Heart left ventricle (tissue), 16 donors: Measurements from ENCODE around the gene VWC2. TPM values are rescaled to one million over a fixed set of nuclear protein-coding genes. Genes with fewer than 3 reads are reported as not detected.

ENCODE experiments used
- ATAC-seq, 4 donors: fragments of 200-7000 bp; cut with Tn5 transposase; one replicate each; pipeline ENCODE4 v1.9.1; 2020 to 2022; ENCODE audit warnings: moderate library complexity in 4 of 4, mild to moderate bottlenecking in 3 of 4, moderate number of reproducible peaks in 1 of 4
- DNase-seq, 5 donors: peaks; one replicate each; pipeline ENCODE4 v3.0.0-alpha.2; 2020
- H3K27ac ChIP-seq, 12 donors: fragments of 200-600 bp; sonication (generic) in 4 of 12; one replicate each; pipeline versions ENCODE4 v1.5.0 to v1.8.0; 2016 to 2022; ENCODE audit warnings: mild to moderate bottlenecking in 2 of 12
- H3K27me3 ChIP-seq, 9 donors: fragments of 200-600 bp; sonication (generic) in 2 of 9; one replicate each; pipeline versions ENCODE4 v1.5.1 to v1.8.0; 2016 to 2022; ENCODE audit warnings: mild to moderate bottlenecking in 3 of 9
- H3K36me3 ChIP-seq, 9 donors: fragments of 200-600 bp; sonication (generic) in 2 of 9; one replicate each; pipeline versions ENCODE4 v1.5.0 to v1.8.0; 2018 to 2022; ENCODE audit warnings: mild to moderate bottlenecking in 2 of 9
- H3K4me1 ChIP-seq, 12 donors: fragments of 200-600 bp; sonication (generic) in 4 of 12; one replicate each; pipeline versions ENCODE4 v1.5.0 to v1.8.0; 2016 to 2022; ENCODE audit warnings: mild to moderate bottlenecking in 3 of 12
- H3K4me3 ChIP-seq, 12 donors: fragments of 200-600 bp; sonication (generic) in 4 of 12; one replicate each; pipeline versions ENCODE4 v1.5.0 to v1.8.0; 2017 to 2022; ENCODE audit warnings: mild to moderate bottlenecking in 9 of 12, moderate library complexity in 4 of 12
- H3K9me3 ChIP-seq, 12 donors: fragments of 200-600 bp; sonication (generic) in 4 of 12; one replicate each; pipeline versions ENCODE4 v1.5.0 to v1.8.0; 2016 to 2022; ENCODE audit warnings: mild to moderate bottlenecking in 1 of 12
- POLR2A ChIP-seq, 2 donors: fragments of 450-650 bp; IDR thresholded peaks; one replicate each; pipeline ENCODE4 v1.6.1; 2017; ENCODE audit warnings: antibody characterized with exemption in 2 of 2, mild to moderate bottlenecking in 2 of 2, moderate library complexity in 2 of 2
- WGBS, 4 donors: extraction: QIAGEN DNeasy Blood & Tissue Kit in 2 of 4; methylation state at CpG; one replicate each; pipeline versions ENCODE4 v1.1.5 to v1.1.7; 2013 to 2018; 5-methylcytosine and 5-hydroxymethylcytosine counted together
- intact Hi-C, 10 donors: fragments of 100-400 bp; cut with DNase I; formaldehyde crosslinking; loops; one replicate each; pipeline versions ENCODE4 v1.11.1 to v1.14.2; 2022
- polyA plus RNA-seq, 2 donors: library from polyadenylated mRNA; stranded (reverse); fragments of 200-250 nt; gene quantifications; one replicate each; pipeline ENCODE4 v1.2.3, GENCODE V29; 2013
- total RNA-seq, 9 donors: library from RNA; depleted of rRNA in 2 of 9; stranded (reverse); fragments of >200 nt in 2 of 9; fragmentation: NEBNext Ultra II Directional in 3 of 9; extraction: Animal tissue kit (Norgen Biotek cat#: 25700) in 3 of 9; gene quantifications; one replicate each; pipeline versions ENCODE4 v1.1.0 to v1.2.4, GENCODE V29; 2016 to 2023
- TF ChIP-seq, protein P1 (sequence below), 12 donors: fragments of 200-600 bp; sonication (generic) in 4 of 12; IDR thresholded peaks; one replicate each; pipeline versions ENCODE4 v1.5.0 to v1.8.0; 2018 to 2022; ENCODE audit warnings: antibody characterized with exemption in 12 of 12, mild to moderate bottlenecking in 5 of 12
- donor health status: ischemic (EF 13 %, LVEDD 7.1; RV severe dilation, severe dysfunction).
- donor health status: healthy with polysubstance abuse.
- donor health status: DM: no; HTN: yes; CAD: no.
- donor health status: DM: no; HTN: no; CAD: no.
- donor health status: ischemic (EF 25% LVEDD 6.9; RV normal size, moderate dysfunction).
- donor health status: ischemic (EF 25% LVEDD 5.7; RV mildly dilated, moderate dysfunction).
- donor health status: healthy.
- donor health status: DM: yes; HTN: yes; CAD: no.
- donor health status: ischemic (EF 35%, LVEDD 5.7; RV mildly dilated, moderate dysfunction).
- donor health status: nonischemic (EF 11% LVEDD 7.7; RV severe dilation, severe dysfunction).
- donor health status: DM: yes; HTN: yes; CAD: no.
- donor health status: PGD.
- donor health status: ischemic (EF 29% LVEDD 5.4; RV normal size, mild dysfunction).
- donor health status: nonischemic (EF 23%, LVEDD 6.1; RV moderate dilation, normal function).

VWC2 gene
- total and polyA plus RNA-seq, 11 donors = 2.3 to 10.1 (median 6.7) TPM

DNA sequence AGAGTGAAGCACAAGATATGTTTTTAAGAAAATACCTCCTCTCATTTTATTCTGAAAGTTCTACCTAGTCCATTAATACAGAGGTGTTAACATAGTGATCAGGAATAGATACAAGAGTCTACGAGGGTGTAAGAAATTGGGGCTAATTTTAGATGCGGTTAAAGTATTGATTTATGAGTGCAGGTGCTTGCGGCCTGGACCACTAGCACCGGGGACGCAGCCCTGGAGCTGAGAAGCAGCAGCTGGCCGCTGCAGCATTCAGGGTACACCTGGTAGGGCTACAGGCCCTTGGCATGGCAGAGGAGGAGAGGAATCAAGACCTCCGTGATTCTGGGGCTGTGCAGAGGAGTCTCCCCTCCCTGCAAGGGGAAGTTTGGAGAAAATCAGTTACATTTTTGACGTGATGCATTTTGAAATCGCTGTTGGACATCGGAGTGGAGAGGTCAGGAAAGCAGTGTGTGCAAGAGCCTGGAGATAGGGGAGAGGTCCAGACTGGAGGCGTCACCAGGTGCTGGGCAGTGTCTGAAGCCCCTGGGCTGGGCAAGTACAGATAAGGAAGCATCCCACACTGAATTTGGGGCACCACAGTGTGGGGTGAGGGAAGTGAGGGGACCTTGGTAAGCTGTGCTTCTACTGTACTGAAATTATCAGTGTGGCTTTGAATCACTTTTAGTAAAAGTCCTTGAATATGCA, 112.3 kb downstream of the VWC2 start:
- no peaks in the 10 kb centered on the region for H3K36me3 ChIP-seq
- H3K27me3 ChIP-seq = no peaks in the 10 kb centered on the region
- TF ChIP-seq, protein P1, sequence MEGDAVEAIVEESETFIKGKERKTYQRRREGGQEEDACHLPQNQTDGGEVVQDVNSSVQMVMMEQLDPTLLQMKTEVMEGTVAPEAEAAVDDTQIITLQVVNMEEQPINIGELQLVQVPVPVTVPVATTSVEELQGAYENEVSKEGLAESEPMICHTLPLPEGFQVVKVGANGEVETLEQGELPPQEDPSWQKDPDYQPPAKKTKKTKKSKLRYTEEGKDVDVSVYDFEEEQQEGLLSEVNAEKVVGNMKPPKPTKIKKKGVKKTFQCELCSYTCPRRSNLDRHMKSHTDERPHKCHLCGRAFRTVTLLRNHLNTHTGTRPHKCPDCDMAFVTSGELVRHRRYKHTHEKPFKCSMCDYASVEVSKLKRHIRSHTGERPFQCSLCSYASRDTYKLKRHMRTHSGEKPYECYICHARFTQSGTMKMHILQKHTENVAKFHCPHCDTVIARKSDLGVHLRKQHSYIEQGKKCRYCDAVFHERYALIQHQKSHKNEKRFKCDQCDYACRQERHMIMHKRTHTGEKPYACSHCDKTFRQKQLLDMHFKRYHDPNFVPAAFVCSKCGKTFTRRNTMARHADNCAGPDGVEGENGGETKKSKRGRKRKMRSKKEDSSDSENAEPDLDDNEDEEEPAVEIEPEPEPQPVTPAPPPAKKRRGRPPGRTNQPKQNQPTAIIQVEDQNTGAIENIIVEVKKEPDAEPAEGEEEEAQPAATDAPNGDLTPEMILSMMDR (IDR thresholded peaks at IDR 0.05) = no peak
- 69 to 73% (median 72%) methylated on average over 11 of the region's 11 CpGs for WGBS, 4 donors
- DNase-seq = no peak
- peaks cover 0 to 7% (median 0%) of the 10 kb centered on the region in 12 donors for H3K4me1 ChIP-seq
- H3K9me3 ChIP-seq = no peaks in the 10 kb centered on the region
- ATAC-seq = peak in 1 of 4 donors; percentile 26
- intact Hi-C loops = no loop called here
- no peak overlapping the region for H3K27ac ChIP-seq
- H3K4me3 ChIP-seq = no peak overlapping the region

DNA sequence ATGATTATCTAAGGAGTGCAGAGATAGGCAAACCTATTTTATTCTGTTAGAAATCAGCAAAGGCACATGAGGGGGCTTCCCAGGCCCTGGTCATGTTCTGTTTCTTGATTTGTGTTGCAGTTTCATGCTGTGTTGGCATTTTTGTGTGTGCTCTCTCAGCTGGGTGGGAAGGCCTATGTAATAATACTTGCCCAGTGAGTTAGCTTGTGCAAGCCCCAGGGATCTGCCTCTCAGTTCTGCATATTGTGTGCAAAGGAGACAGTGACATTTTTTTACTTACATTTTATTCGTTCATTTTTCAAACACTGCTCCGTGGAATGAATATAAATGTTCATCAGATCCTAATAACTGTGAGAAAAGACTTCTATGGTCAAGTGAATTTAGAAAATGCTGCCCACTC, 119.0 kb downstream of the VWC2 start:
- intact Hi-C loops = no loop called here
- Histone ChIP-seq H3K36me3 (no peaks in the 10 kb centered on the region), H3K27me3 (no peaks in the 10 kb centered on the region), H3K4me3 (no peak overlapping the region), H3K4me1 (peaks cover 0 to 18% (median 0%) of the 10 kb centered on the region in 12 donors), H3K9me3 (peaks cover 0 to 10% (median 0%) of the 10 kb centered on the region in 12 donors), H3K27ac (no peak overlapping the region)
- WGBS, 4 donors = 75 to 84% (median 82%) methylated on average over 2 of the region's 2 CpGs
- TF ChIP-seq, protein P1 (IDR thresholded peaks at IDR 0.05) = no peak
- TF ChIP-seq POLR2A (IDR thresholded peaks at IDR 0.05) = no peak
- DNase-seq (no peak), ATAC-seq (no peak)

DNA sequence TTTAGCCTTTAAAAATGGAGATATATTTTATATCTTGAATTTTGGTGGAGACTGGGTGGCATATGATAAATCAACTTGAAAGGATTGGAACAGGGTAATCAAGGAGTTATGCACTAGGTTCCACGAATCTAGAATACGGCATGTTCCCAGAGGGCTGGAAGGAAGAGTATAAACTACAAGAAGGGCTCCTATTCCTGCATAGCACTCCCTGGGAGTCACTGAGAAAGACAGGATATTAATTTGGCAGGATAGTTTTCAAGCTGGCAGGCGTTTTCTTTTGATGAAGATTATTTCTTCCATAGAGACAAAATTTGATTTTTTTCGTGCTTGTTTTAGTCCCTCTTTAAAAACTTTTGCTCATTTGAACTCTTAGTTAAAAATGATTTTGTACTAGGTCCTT, 119.7 kb downstream of the VWC2 start:
- 28 to 58% (median 37%) methylated on average over 4 of the region's 4 CpGs for WGBS, 4 donors
- Histone ChIP-seq H3K4me1 (peaks cover 0 to 13% (median 0%) of the 10 kb centered on the region in 12 donors), H3K27ac (peak overlapping the region in 2 of 12 donors; percentile 23 to 71), H3K36me3 (no peaks in the 10 kb centered on the region), H3K4me3 (no peak overlapping the region), H3K27me3 (no peaks in the 10 kb centered on the region), H3K9me3 (peaks cover 0 to 10% (median 0%) of the 10 kb centered on the region in 12 donors)
- TF ChIP-seq, protein P1 (IDR thresholded peaks at IDR 0.05) = no peak
- TF ChIP-seq POLR2A (IDR thresholded peaks at IDR 0.05) = no peak
- intact Hi-C loops = no loop called here
- ATAC-seq (peak in 2 of 4 donors; percentile 25 to 34), DNase-seq (no peak)

DNA sequence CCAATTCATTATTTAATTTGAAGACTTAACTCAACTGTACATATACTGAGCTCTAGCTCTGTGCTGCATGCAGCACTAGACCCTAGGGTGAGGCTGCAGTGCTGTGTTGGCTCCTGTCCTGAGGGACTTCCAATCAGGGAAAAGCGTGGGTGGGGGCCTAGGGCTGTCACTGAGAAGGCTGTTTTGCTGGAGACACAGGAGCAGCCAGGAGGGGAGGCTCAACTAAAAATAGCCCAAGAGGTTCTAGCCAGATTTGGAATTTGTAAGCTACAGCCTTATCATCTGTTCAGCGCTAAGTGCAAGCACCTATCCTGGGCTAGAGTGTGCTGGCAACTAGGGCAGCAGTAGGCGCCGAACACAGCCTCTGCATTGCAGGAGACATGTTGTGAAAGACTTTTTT, 121.1 kb downstream of the VWC2 start:
- intact Hi-C loops = no loop called here
- peaks cover 0 to 10% (median 0%) of the 10 kb centered on the region in 12 donors for H3K9me3 ChIP-seq
- no peak for TF ChIP-seq POLR2A (IDR thresholded peaks at IDR 0.05)
- TF ChIP-seq, protein P1 (IDR thresholded peaks at IDR 0.05) = no peak
- H3K27ac ChIP-seq = peak overlapping the region in 7 of 12 donors; percentile 2 to 74 (median 49)
- H3K4me3 ChIP-seq = no peak overlapping the region
- whole genome bisulfite sequencing, 4 donors = 37 to 58% (median 45%) methylated on average over 4 of the region's 4 CpGs
- DNase-seq (peak in 4 of 5 donors; percentile 53 to 83 (median 68)), ATAC-seq (peak; percentile 94 to 97 (median 96))
- no peaks in the 10 kb centered on the region for H3K27me3 ChIP-seq
- peaks cover 0 to 13% (median 0%) of the 10 kb centered on the region in 12 donors for H3K4me1 ChIP-seq
- H3K36me3 ChIP-seq = no peaks in the 10 kb centered on the region
